GM18508 (cell line): Measurements from ENCODE around the gene NMRAL1.
A peak's percentile ranks its signal among the peaks of the same experiment; 100 is the strongest.

ENCODE experiments used
- ATAC-seq: cut with Tn5 transposase; IDR thresholded peaks from one replicate; pipeline ENCODE4 v1.9.1; 2021; ENCODE audit warnings: moderate number of reproducible peaks; ENCODE audit not compliant: insufficient read depth, unreplicated experiment

NMRAL1 gene

GRCh38 chr16:4431023-4431422 lies 43.4 kb downstream of the NMRAL1 start:
- ATAC-seq, result no peak

GRCh38 chr16:4428500-4428899 lies 45.9 kb downstream of the NMRAL1 start:
- ATAC-seq, result no peak

GRCh38 chr16:4426722-4427372 lies 47.6 kb downstream of the NMRAL1 start:
- no peak for ATAC-seq

- ATAC-seq, result peak; percentile 8
These were observed 48.3 kb downstream of the NMRAL1 start for GRCh38 chr16:4426021-4426684.

- peak; percentile 77 for ATAC-seq
These were observed 48.9 kb downstream of the NMRAL1 start, which contains the start of gene DNAJA3 for GRCh38 chr16:4425378-4426020. TSS of gene DNAJA3 (plus strand) at chr16:4425868. CDS start at chr16:4425882, 14 bp downstream.

GRCh38 chr16:4420505-4421105 lies 53.8 kb downstream of the NMRAL1 start:
- ATAC-seq, result no peak

- ATAC-seq, result no peak
These were observed 54.9 kb downstream of the NMRAL1 start for GRCh38 chr16:4419402-4419959.

GRCh38 chr16:4416200-4417032 lies 58.0 kb downstream of the NMRAL1 start, which contains the start of gene CORO7:
TSS of gene CORO7 (minus strand) at chr16:4416596. CDS start at chr16:4416518, 78 bp downstream.
- no peak for ATAC-seq

- ATAC-seq, result no peak
These were observed 58.8 kb downstream of the NMRAL1 start for GRCh38 chr16:4415538-4416199.

GRCh38 chr16:4414187-4414917 lies 60.1 kb downstream of the NMRAL1 start:
- ATAC-seq, result peak; percentile 56

- ATAC-seq, result no peak
These were observed 61.6 kb downstream of the NMRAL1 start for GRCh38 chr16:4412854-4413253.

GRCh38 chr16:4412159-4412558 lies 62.3 kb downstream of the NMRAL1 start:
- ATAC-seq, result no peak
